ENCODE results near the gene CDRT4. TPM values are rescaled to one million over a fixed set of nuclear protein-coding genes. Genes with fewer than 3 reads are reported as not detected.

The CDRT4 gene
- total and polyA plus RNA-seq, 10 of the 15 experiments (the other 5 are each of a cell fraction or from before 2014, with no cell fraction given), result 0.11 to 1.3 (median 0.51) TPM; not detected in 3

DNA sequence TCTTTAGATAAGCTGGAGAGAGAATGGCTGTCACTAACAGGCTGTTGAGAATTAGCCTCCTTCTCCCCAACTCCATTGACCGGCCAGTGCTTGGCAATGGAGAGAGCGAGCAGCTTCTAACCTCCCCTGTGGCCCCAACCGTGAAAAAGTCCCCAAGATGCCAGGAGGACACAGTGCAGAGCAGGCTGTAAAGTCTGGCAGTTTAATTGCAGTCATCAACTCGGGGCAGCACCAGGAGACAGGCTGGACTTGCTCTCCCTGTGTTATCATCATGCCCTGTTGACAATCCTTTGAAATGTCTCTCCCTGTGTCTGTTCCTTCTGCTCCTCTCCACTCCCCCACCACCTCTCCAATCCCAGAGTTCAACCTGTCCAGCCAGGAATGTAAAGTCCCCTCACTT lies 705 bp upstream of the CDRT4 start (continued):
- TF ChIP-seq, protein P1, sequence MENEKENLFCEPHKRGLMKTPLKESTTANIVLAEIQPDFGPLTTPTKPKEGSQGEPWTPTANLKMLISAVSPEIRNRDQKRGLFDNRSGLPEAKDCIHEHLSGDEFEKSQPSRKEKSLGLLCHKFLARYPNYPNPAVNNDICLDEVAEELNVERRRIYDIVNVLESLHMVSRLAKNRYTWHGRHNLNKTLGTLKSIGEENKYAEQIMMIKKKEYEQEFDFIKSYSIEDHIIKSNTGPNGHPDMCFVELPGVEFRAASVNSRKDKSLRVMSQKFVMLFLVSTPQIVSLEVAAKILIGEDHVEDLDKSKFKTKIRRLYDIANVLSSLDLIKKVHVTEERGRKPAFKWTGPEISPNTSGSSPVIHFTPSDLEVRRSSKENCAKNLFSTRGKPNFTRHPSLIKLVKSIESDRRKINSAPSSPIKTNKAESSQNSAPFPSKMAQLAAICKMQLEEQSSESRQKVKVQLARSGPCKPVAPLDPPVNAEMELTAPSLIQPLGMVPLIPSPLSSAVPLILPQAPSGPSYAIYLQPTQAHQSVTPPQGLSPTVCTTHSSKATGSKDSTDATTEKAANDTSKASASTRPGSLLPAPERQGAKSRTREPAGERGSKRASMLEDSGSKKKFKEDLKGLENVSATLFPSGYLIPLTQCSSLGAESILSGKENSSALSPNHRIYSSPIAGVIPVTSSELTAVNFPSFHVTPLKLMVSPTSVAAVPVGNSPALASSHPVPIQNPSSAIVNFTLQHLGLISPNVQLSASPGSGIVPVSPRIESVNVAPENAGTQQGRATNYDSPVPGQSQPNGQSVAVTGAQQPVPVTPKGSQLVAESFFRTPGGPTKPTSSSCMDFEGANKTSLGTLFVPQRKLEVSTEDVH (IDR thresholded peaks at IDR 0.05; ENCODE audit: low read depth, partially characterized antibody), result no peak
- no peak for TF ChIP-seq PAX8 (IDR thresholded peaks at IDR 0.05)

DNA sequence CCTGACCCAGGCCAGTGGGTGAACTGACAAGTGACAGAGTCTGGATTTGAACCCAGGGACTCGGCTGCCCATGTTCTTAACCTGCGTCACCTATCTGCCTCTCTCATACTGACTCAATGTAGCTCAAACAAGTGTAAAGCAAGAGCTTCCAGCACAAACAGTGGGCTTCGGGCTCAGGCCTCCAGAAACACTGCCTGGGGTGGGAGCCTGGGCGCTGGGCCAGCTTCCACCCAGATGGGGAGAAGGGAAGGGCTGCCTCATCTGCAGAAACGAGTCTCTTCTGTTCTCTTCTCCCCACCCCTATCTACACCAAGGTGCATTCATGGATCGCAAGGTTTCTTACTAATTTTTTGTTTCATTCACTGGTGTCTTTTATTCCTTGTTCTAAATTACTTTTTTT lies 1.3 kb downstream of the CDRT4 start:
- Histone ChIP-seq H4K20me1 (ENCODE audit: control insufficient read depth, insufficient read depth) (no peaks in the 10 kb centered on the region), H3K9me3 (replicated peaks; ENCODE audit: control insufficient read depth, insufficient read depth, low read length) (no peaks in the 10 kb centered on the region), H3K27me3 (replicated peaks in 1 of 2; ENCODE audit: control insufficient read depth in 2 of 2, insufficient read depth in 2 of 2, low read length in 1 of 2) (no peaks in the 10 kb centered on the region), H2AFZ (ENCODE audit: control insufficient read depth, low read depth, low read length) (no peak overlapping the region), H3K27ac (ENCODE audit: control insufficient read depth, insufficient read depth) (no peak overlapping the region), H3K79me2 (ENCODE audit: control insufficient read depth, insufficient read depth, low read length) (no peaks in the 10 kb centered on the region), H3K36me3 (ENCODE audit: control insufficient read depth in 2 of 2, insufficient read depth in 2 of 2, low read length in 1 of 2) (no peaks in the 10 kb centered on the region), H3K9ac (ENCODE audit: control insufficient read depth, insufficient read depth, low read length) (no peak overlapping the region), H3K4me3 (no peak overlapping the region), H3K4me2 (ENCODE audit: control insufficient read depth, insufficient read depth) (no peak overlapping the region), H3K4me1 (ENCODE audit: control insufficient read depth, insufficient read depth, low read length) (no peaks in the 10 kb centered on the region)
- POLR2A ChIA-PET, result no interaction called here
- ATAC-seq (no peak), DNase-seq (ENCODE audit: low read depth, low spot score) (no peak), FAIRE-seq (no peak)
- 26% methylated on average over 5 of the region's 6 CpGs for WGBS (ENCODE audit: insufficient coverage, insufficient replicate concordance, low lambda C conversion rate, missing lambda C conversion rate)
- SMC1A ChIA-PET (ENCODE audit: uncharacterized antibody, unreplicated experiment), result no interaction called here
- intact Hi-C loops (cut with micrococcal nuclease; ENCODE audit: unreplicated experiment), result no loop called here
- CTCF ChIA-PET, result no interaction called here
- in situ Hi-C loops (cut with MboI), result no loop called here
- RAD21 ChIA-PET (ENCODE audit: unreplicated experiment), result no interaction called here
- TF ChIP-seq, protein P2, sequence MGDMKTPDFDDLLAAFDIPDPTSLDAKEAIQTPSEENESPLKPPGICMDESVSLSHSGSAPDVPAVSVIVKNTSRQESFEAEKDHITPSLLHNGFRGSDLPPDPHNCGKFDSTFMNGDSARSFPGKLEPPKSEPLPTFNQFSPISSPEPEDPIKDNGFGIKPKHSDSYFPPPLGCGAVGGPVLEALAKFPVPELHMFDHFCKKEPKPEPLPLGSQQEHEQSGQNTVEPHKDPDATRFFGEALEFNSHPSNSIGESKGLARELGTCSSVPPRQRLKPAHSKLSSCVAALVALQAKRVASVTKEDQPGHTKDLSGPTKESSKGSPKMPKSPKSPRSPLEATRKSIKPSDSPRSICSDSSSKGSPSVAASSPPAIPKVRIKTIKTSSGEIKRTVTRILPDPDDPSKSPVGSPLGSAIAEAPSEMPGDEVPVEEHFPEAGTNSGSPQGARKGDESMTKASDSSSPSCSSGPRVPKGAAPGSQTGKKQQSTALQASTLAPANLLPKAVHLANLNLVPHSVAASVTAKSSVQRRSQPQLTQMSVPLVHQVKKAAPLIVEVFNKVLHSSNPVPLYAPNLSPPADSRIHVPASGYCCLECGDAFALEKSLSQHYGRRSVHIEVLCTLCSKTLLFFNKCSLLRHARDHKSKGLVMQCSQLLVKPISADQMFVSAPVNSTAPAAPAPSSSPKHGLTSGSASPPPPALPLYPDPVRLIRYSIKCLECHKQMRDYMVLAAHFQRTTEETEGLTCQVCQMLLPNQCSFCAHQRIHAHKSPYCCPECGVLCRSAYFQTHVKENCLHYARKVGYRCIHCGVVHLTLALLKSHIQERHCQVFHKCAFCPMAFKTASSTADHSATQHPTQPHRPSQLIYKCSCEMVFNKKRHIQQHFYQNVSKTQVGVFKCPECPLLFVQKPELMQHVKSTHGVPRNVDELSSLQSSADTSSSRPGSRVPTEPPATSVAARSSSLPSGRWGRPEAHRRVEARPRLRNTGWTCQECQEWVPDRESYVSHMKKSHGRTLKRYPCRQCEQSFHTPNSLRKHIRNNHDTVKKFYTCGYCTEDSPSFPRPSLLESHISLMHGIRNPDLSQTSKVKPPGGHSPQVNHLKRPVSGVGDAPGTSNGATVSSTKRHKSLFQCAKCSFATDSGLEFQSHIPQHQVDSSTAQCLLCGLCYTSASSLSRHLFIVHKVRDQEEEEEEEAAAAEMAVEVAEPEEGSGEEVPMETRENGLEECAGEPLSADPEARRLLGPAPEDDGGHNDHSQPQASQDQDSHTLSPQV (IDR thresholded peaks at IDR 0.05), result no peak
- TF ChIP-seq NFYA (IDR thresholded peaks at IDR 0.05; ENCODE audit: borderline replicate concordance, low read depth, low read length) (no peak), SMAD5 (IDR thresholded peaks at IDR 0.05; ENCODE audit: low read depth) (no peak), POLR2AphosphoS2 (IDR thresholded peaks at IDR 0.05; ENCODE audit: low read depth, low read length) (no peak), BCL11A (IDR thresholded peaks at IDR 0.05; ENCODE audit: low read depth, low read length) (no peak), ZNF274 (IDR thresholded peaks at IDR 0.05; ENCODE audit: insufficient read depth, insufficient read length) (no peak), FOXM1 (IDR thresholded peaks at IDR 0.05; ENCODE audit: low read depth, low read length) (no peak)
- TF ChIP-seq, protein P3, sequence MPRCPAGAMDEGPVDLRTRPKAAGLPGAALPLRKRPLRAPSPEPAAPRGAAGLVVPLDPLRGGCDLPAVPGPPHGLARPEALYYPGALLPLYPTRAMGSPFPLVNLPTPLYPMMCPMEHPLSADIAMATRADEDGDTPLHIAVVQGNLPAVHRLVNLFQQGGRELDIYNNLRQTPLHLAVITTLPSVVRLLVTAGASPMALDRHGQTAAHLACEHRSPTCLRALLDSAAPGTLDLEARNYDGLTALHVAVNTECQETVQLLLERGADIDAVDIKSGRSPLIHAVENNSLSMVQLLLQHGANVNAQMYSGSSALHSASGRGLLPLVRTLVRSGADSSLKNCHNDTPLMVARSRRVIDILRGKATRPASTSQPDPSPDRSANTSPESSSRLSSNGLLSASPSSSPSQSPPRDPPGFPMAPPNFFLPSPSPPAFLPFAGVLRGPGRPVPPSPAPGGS (IDR thresholded peaks at IDR 0.05; ENCODE audit: borderline replicate concordance, insufficient read depth, low read depth, low read length, poor library complexity, severe bottlenecking), result no peak
- TF ChIP-seq, protein P4, sequence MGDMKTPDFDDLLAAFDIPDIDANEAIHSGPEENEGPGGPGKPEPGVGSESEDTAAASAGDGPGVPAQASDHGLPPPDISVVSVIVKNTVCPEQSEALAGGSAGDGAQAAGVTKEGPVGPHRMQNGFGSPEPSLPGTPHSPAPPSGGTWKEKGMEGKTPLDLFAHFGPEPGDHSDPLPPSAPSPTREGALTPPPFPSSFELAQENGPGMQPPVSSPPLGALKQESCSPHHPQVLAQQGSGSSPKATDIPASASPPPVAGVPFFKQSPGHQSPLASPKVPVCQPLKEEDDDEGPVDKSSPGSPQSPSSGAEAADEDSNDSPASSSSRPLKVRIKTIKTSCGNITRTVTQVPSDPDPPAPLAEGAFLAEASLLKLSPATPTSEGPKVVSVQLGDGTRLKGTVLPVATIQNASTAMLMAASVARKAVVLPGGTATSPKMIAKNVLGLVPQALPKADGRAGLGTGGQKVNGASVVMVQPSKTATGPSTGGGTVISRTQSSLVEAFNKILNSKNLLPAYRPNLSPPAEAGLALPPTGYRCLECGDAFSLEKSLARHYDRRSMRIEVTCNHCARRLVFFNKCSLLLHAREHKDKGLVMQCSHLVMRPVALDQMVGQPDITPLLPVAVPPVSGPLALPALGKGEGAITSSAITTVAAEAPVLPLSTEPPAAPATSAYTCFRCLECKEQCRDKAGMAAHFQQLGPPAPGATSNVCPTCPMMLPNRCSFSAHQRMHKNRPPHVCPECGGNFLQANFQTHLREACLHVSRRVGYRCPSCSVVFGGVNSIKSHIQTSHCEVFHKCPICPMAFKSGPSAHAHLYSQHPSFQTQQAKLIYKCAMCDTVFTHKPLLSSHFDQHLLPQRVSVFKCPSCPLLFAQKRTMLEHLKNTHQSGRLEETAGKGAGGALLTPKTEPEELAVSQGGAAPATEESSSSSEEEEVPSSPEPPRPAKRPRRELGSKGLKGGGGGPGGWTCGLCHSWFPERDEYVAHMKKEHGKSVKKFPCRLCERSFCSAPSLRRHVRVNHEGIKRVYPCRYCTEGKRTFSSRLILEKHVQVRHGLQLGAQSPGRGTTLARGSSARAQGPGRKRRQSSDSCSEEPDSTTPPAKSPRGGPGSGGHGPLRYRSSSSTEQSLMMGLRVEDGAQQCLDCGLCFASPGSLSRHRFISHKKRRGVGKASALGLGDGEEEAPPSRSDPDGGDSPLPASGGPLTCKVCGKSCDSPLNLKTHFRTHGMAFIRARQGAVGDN (IDR thresholded peaks at IDR 0.05), result no peak
- BruUV-seq (replicated peaks), result no TSS peak
